Astrocyte (in vitro differentiated cells and primary cell): ENCODE data around the gene APOBEC3A. TPM values are rescaled to one million over a fixed set of nuclear protein-coding genes. Genes with fewer than 3 reads are reported as not detected.

Experiments
- DNase-seq: peaks from one replicate; pipeline ENCODE4 v3.0.0-alpha.2; 2010; ENCODE audit warnings: low read depth
- FAIRE-seq: peaks from 2 replicates; lab custom pipeline; 2011; peaks lifted over from hg19 to GRCh38; lab: Jason Lieb, UNC
- H2AFZ ChIP-seq: 2 replicates; pipeline ENCODE4 v1.6.0; 2012; ENCODE audit warnings: low read depth, low read length, inconsistent platforms
- H3K27ac ChIP-seq: 2 replicates; pipeline ENCODE4 v1.5.1; 2011; ENCODE audit warnings: low read depth, low read length, inconsistent platforms
- H3K27me3 ChIP-seq: 2 replicates; pipeline ENCODE4 v1.6.0; 2011; ENCODE audit warnings: low read length, inconsistent platforms; ENCODE audit not compliant: insufficient read depth
- H3K36me3 ChIP-seq: 2 replicates; pipeline ENCODE4 v1.5.1; 2011; ENCODE audit warnings: low read length, inconsistent platforms; ENCODE audit not compliant: insufficient read depth
- H3K4me1 ChIP-seq: 2 replicates; pipeline ENCODE4 v1.5.1; 2011; ENCODE audit warnings: low read length, inconsistent platforms; ENCODE audit not compliant: insufficient read depth
- H3K4me2 ChIP-seq: 2 replicates; pipeline ENCODE4 v1.6.0; 2012; ENCODE audit warnings: low read length, inconsistent platforms
- H3K4me3 ChIP-seq: 2 replicates; pipeline ENCODE4 v1.5.1; 2011; ENCODE audit warnings: low read depth, mild to moderate bottlenecking, low read length, inconsistent platforms; ENCODE audit not compliant: insufficient read depth
- H3K79me2 ChIP-seq: 2 replicates; pipeline ENCODE4 v1.6.0; 2012; ENCODE audit warnings: mild to moderate bottlenecking, low read length, inconsistent platforms; ENCODE audit not compliant: insufficient read depth
- H3K9ac ChIP-seq: 2 replicates; pipeline ENCODE4 v1.6.0; 2012; ENCODE audit warnings: mild to moderate bottlenecking, low read length, inconsistent platforms
- H3K9me3 ChIP-seq: 2 replicates; pipeline ENCODE4 v1.5.1; 2012; ENCODE audit warnings: low read depth, mild to moderate bottlenecking, low read length, inconsistent platforms; ENCODE audit not compliant: insufficient read depth
- H4K20me1 ChIP-seq: 2 replicates; pipeline ENCODE4 v1.6.0; 2012; ENCODE audit warnings: low read length, inconsistent platforms; ENCODE audit not compliant: insufficient read depth
- H3K27ac Mint-ChIP-seq: one replicate; pipeline ENCODE4 v1.8.0; 2021; ENCODE audit warnings: mild to moderate bottlenecking, mixed read lengths; ENCODE audit not compliant: unreplicated experiment
- H3K27me3 Mint-ChIP-seq: one replicate; pipeline ENCODE4 v1.8.0; 2021; ENCODE audit warnings: low read depth, mixed read lengths; ENCODE audit not compliant: unreplicated experiment
- H3K36me3 Mint-ChIP-seq: one replicate; pipeline ENCODE4 v1.8.0; 2021; ENCODE audit warnings: low read depth, mixed read lengths; ENCODE audit not compliant: unreplicated experiment
- H3K4me1 Mint-ChIP-seq: one replicate; pipeline ENCODE4 v1.8.0; 2021; ENCODE audit warnings: low read depth, mixed read lengths; ENCODE audit not compliant: unreplicated experiment
- H3K4me3 Mint-ChIP-seq: one replicate; pipeline ENCODE4 v1.8.0; 2021; ENCODE audit warnings: mild to moderate bottlenecking, moderate library complexity, mixed read lengths; ENCODE audit not compliant: unreplicated experiment
- H3K9me3 Mint-ChIP-seq: one replicate; pipeline ENCODE4 v1.8.0; 2021; ENCODE audit warnings: mild to moderate bottlenecking, mixed read lengths; ENCODE audit not compliant: unreplicated experiment
- CTCF ChIP-seq: IDR thresholded peaks from 2 replicates; pipeline ENCODE4 v1.5.1; 2011; ENCODE audit warnings: low read depth, mild to moderate bottlenecking, inconsistent platforms, low read length, moderate library complexity; ENCODE audit not compliant: insufficient read depth
- EZH2 ChIP-seq: IDR thresholded peaks from 2 replicates; pipeline ENCODE4 v1.6.1; 2012; ENCODE audit warnings: mild to moderate bottlenecking, low read length, inconsistent platforms; ENCODE audit not compliant: insufficient read depth
- total RNA-seq: library from RNA; stranded (reverse); gene quantifications from 2 replicates; pipeline ENCODE4 v1.2.1, GENCODE V29; 2021

APOBEC3A gene
- total RNA-seq, 1 donor from 2014 or later: not detected

DNA sequence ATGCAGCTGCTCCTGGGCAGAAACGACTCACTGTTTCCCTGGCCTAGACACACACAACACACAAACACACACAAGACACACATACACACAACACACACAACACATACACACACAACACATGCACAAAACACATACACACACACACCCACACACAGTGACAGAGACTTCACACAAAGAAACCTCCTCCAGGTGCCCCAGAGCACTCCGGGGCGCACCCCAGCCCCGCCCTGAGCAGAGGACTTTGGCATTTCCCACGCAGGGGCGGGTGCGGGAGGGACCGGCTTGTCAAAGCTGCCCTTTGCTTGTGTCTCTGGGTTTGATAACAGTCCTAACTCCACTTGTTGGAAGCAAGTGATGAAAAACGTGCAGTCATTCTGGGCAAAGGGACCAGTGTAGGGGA, 6.5 kb downstream of the APOBEC3A start:
- TF ChIP-seq EZH2: no peak
- no peak for TF ChIP-seq CTCF
- H3K27me3 Mint-ChIP-seq: peaks cover 44% of the 10 kb centered on the region
- Histone ChIP-seq H3K4me2 (no peak overlapping the region), H3K36me3 (no peaks in the 10 kb centered on the region), H3K9ac (no peak overlapping the region), H3K9me3 (no peaks in the 10 kb centered on the region), H3K4me3 (no peak overlapping the region), H3K27me3 (peaks cover 7% of the 10 kb centered on the region), H2AFZ (no peak overlapping the region), H3K27ac (no peak overlapping the region), H3K4me1 (no peaks in the 10 kb centered on the region), H4K20me1 (no peaks in the 10 kb centered on the region), H3K79me2 (no peaks in the 10 kb centered on the region)
- H3K9me3 Mint-ChIP-seq: no peaks in the 10 kb centered on the region
- no peak overlapping the region for H3K4me3 Mint-ChIP-seq
- DNase-seq: no peak
- no peaks in the 10 kb centered on the region for H3K36me3 Mint-ChIP-seq
- H3K27ac Mint-ChIP-seq: no peak overlapping the region
- FAIRE-seq: no peak
- peaks cover 2% of the 10 kb centered on the region for H3K4me1 Mint-ChIP-seq

- Histone ChIP-seq H3K4me1 (no peaks in the 10 kb centered on the region), H3K36me3 (no peaks in the 10 kb centered on the region), H3K27ac (no peak overlapping the region), H2AFZ (no peak overlapping the region), H3K4me2 (no peak overlapping the region), H3K27me3 (peaks cover 8% of the 10 kb centered on the region), H4K20me1 (no peaks in the 10 kb centered on the region), H3K79me2 (no peaks in the 10 kb centered on the region), H3K9ac (no peak overlapping the region), H3K4me3 (no peak overlapping the region), H3K9me3 (no peaks in the 10 kb centered on the region)
- peaks cover 43% of the 10 kb centered on the region for H3K27me3 Mint-ChIP-seq
- no peak overlapping the region for H3K4me3 Mint-ChIP-seq
- FAIRE-seq (no peak), DNase-seq (no peak)
- H3K9me3 Mint-ChIP-seq: no peaks in the 10 kb centered on the region
- no peak for TF ChIP-seq EZH2
- no peak for TF ChIP-seq CTCF
- peaks cover 2% of the 10 kb centered on the region for H3K4me1 Mint-ChIP-seq
- H3K27ac Mint-ChIP-seq: no peak overlapping the region
- no peaks in the 10 kb centered on the region for H3K36me3 Mint-ChIP-seq
These were observed 6.9 kb downstream of the APOBEC3A start for GRCh38 chr22:38964306-38964705.

DNA sequence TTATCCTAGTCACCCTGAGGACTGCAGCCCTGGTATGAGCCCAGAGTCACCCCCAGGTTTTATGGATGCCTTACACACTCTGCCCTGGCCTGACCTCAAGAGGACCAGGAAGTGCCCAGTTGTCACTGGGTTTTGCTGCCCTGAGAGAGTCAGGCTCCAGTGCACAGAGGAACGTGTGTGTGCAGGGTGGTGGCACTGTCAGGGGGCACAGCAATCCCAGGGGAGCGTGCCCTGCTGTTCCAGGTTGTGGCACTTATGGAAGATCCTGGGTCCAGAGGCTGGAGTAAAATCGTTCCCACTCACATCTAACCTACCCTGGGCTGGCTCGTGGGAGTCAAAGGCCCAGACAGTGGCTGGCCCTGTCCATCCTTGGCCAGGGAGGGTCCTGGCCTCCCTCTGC, 7.6 kb downstream of the APOBEC3A start:
- H3K27me3 Mint-ChIP-seq: peaks cover 40% of the 10 kb centered on the region
- no peaks in the 10 kb centered on the region for H4K20me1 ChIP-seq
- no peak overlapping the region for H3K4me2 ChIP-seq
- H3K27me3 ChIP-seq: peaks cover 12% of the 10 kb centered on the region
- no peak overlapping the region for H3K27ac Mint-ChIP-seq
- FAIRE-seq: no peak
- H2AFZ ChIP-seq: no peak overlapping the region
- H3K4me3 Mint-ChIP-seq: no peak overlapping the region
- H3K36me3 Mint-ChIP-seq: no peaks in the 10 kb centered on the region
- H3K36me3 ChIP-seq: no peaks in the 10 kb centered on the region
- H3K9me3 Mint-ChIP-seq: no peaks in the 10 kb centered on the region
- H3K79me2 ChIP-seq: no peaks in the 10 kb centered on the region
- no peaks in the 10 kb centered on the region for H3K4me1 ChIP-seq
- DNase-seq: no peak
- TF ChIP-seq EZH2: no peak
- no peak for TF ChIP-seq CTCF
- H3K27ac ChIP-seq: no peak overlapping the region
- peaks cover 2% of the 10 kb centered on the region for H3K4me1 Mint-ChIP-seq
- H3K4me3 ChIP-seq: no peak overlapping the region
- no peak overlapping the region for H3K9ac ChIP-seq
- H3K9me3 ChIP-seq: no peaks in the 10 kb centered on the region
